HEK293 (cell line): ENCODE results near the gene PPARG.

Source experiments
- CTCF ChIA-PET: fragments of 350-600 bp; formaldehyde crosslinking; extraction: SDS; loops from one replicate; lab custom pipeline; 2021; ENCODE audit warnings: antibody characterized with exemption; lab: Yijun Ruan, JAX
- POLR2A ChIA-PET: fragments of 300-600 bp; formaldehyde crosslinking; extraction: SDS; loops from one replicate; lab custom pipeline; 2020; ENCODE audit warnings: antibody characterized with exemption, inconsistent platforms; lab: Yijun Ruan, JAX
- H3K27ac ChIP-seq: fragments of 200-500 bp; sonication (Bioruptor generic); 2 replicates; pipeline ENCODE4 v1.5.1; 2014; ENCODE audit warnings: low read depth, low read length, control low read depth, inconsistent platforms; ENCODE audit errors: extremely low read depth
- H3K36me3 ChIP-seq, 2 experiments: fragments of 200-500 bp in 1 of 2; sonication (Bioruptor generic) in 1 of 2; 1 replicate in 1 of 2; 2 replicates in 1 of 2; pipeline ENCODE4 v1.5.1; 2014 to 2017; ENCODE audit warnings: inconsistent platforms in 2 of 2, low read length in 2 of 2; ENCODE audit not compliant: control insufficient read depth in 2 of 2, insufficient read depth in 1 of 2
- H3K4me1 ChIP-seq: fragments of 200-500 bp; sonication (Bioruptor generic); 2 replicates; pipeline ENCODE4 v1.5.1; 2014; ENCODE audit warnings: mild to moderate bottlenecking, low read length, inconsistent platforms; ENCODE audit not compliant: control insufficient read depth, insufficient read depth
- H3K4me3 ChIP-seq: 2 replicates; pipeline ENCODE4 v1.5.1; 2011; ENCODE audit warnings: low read depth, mild to moderate bottlenecking, control low read depth, low read length, moderate library complexity
- H3K9me3 ChIP-seq: fragments of 200-500 bp; sonication (Bioruptor generic); 2 replicates; pipeline ENCODE4 v1.5.1; 2014; ENCODE audit warnings: low read depth, low read length, inconsistent platforms; ENCODE audit not compliant: control insufficient read depth, insufficient read depth
- BCL11A ChIP-seq: fragments of 450-650 bp; formaldehyde crosslinking; IDR thresholded peaks from 2 replicates; pipeline ENCODE4 v1.5.1; 2016; ENCODE audit warnings: low read depth, missing biosample characterization, missing genetic modification characterization
- SCRT2 ChIP-seq: fragments of 450-650 bp; formaldehyde crosslinking; IDR thresholded peaks from 2 replicates; pipeline ENCODE4 v1.5.1; 2016; ENCODE audit warnings: missing biosample characterization, missing genetic modification characterization
- SP3 ChIP-seq: fragments of 450-650 bp; formaldehyde crosslinking; IDR thresholded peaks from 2 replicates; pipeline ENCODE4 v1.5.1; 2016; ENCODE audit warnings: missing biosample characterization, missing genetic modification characterization
- SP7 ChIP-seq: fragments of 450-650 bp; formaldehyde crosslinking; IDR thresholded peaks from 2 replicates; pipeline ENCODE4 v1.5.1; 2016; ENCODE audit warnings: missing biosample characterization, missing genetic modification characterization
- ZNF121 ChIP-seq: fragments of 450-650 bp; formaldehyde crosslinking; IDR thresholded peaks from 2 replicates; pipeline ENCODE4 v1.5.1; 2016; ENCODE audit warnings: missing biosample characterization, missing genetic modification characterization
- ZNF175 ChIP-seq: fragments of 450-650 bp; formaldehyde crosslinking; IDR thresholded peaks from 2 replicates; pipeline ENCODE4 v1.5.1; 2016; ENCODE audit warnings: missing biosample characterization, missing genetic modification characterization
- ZNF223 ChIP-seq: fragments of 450-650 bp; formaldehyde crosslinking; IDR thresholded peaks from 2 replicates; pipeline ENCODE4 v1.5.1; 2016; ENCODE audit warnings: missing biosample characterization, missing genetic modification characterization
- ZNF274 ChIP-seq, 2 experiments: fragments of 200-500 bp in 1 of 2; fragments of 450-650 bp in 1 of 2; sonication (Bioruptor generic) in 1 of 2; formaldehyde crosslinking in 1 of 2; IDR thresholded peaks; 2 replicates each; pipeline versions ENCODE4 v1.5.1 to v1.6.1; 2014 to 2016; ENCODE audit warnings: borderline replicate concordance in 1 of 2, inconsistent platforms in 1 of 2, low read length in 1 of 2, missing biosample characterization in 1 of 2, missing genetic modification characterization in 1 of 2
- ZNF292 ChIP-seq: fragments of 450-650 bp; formaldehyde crosslinking; IDR thresholded peaks from 2 replicates; pipeline ENCODE4 v1.5.1; 2016; ENCODE audit warnings: low read depth, missing biosample characterization, missing genetic modification characterization, borderline replicate concordance
- ZNF311 ChIP-seq: fragments of 450-650 bp; formaldehyde crosslinking; IDR thresholded peaks from 2 replicates; pipeline ENCODE4 v1.5.1; 2017; ENCODE audit warnings: missing biosample characterization, missing genetic modification characterization, borderline replicate concordance
- ZNF473 ChIP-seq: fragments of 450-650 bp; formaldehyde crosslinking; IDR thresholded peaks from 2 replicates; pipeline ENCODE4 v1.5.1; 2017; ENCODE audit warnings: missing biosample characterization, missing genetic modification characterization
- ZNF48 ChIP-seq: fragments of 450-650 bp; formaldehyde crosslinking; IDR thresholded peaks from 2 replicates; pipeline ENCODE4 v1.5.1; 2016; ENCODE audit warnings: missing biosample characterization, missing genetic modification characterization
- ZNF548 ChIP-seq: fragments of 450-650 bp; formaldehyde crosslinking; IDR thresholded peaks from 2 replicates; pipeline ENCODE4 v1.5.1; 2016; ENCODE audit warnings: missing biosample characterization, missing genetic modification characterization
- ZNF549 ChIP-seq: fragments of 450-650 bp; IDR thresholded peaks from 2 replicates; pipeline ENCODE4 v1.5.1; 2018; ENCODE audit warnings: missing biosample characterization, missing genetic modification characterization, mild to moderate bottlenecking, inconsistent platforms, moderate library complexity
- ZNF571 ChIP-seq: fragments of 450-650 bp; formaldehyde crosslinking; IDR thresholded peaks from 2 replicates; pipeline ENCODE4 v1.5.0; 2017; ENCODE audit warnings: missing biosample characterization, missing genetic modification characterization
- ZNF658 ChIP-seq: fragments of 450-650 bp; formaldehyde crosslinking; IDR thresholded peaks from 2 replicates; pipeline ENCODE4; 2016; ENCODE audit warnings: missing biosample characterization, missing genetic modification characterization
- ZNF670 ChIP-seq: fragments of 450-650 bp; formaldehyde crosslinking; IDR thresholded peaks from 2 replicates; pipeline ENCODE4 v1.5.1; 2016; ENCODE audit warnings: missing biosample characterization, missing genetic modification characterization, low read depth
- ZNF747 ChIP-seq: fragments of 450-650 bp; formaldehyde crosslinking; IDR thresholded peaks from 2 replicates; pipeline ENCODE4 v1.5.1; 2016; ENCODE audit warnings: missing biosample characterization, missing genetic modification characterization
- ZNF76 ChIP-seq: fragments of 450-650 bp; formaldehyde crosslinking; IDR thresholded peaks from 2 replicates; pipeline ENCODE4; 2016; ENCODE audit warnings: low read depth, missing biosample characterization, missing genetic modification characterization, borderline replicate concordance
- TF ChIP-seq, protein P1 (sequence below): fragments of 450-650 bp; formaldehyde crosslinking; IDR thresholded peaks from 2 replicates; pipeline ENCODE4 v1.5.1; 2016; ENCODE audit warnings: missing biosample characterization, missing genetic modification characterization, low read depth
- TF ChIP-seq, protein P2 (sequence below): fragments of 450-650 bp; formaldehyde crosslinking; IDR thresholded peaks from 2 replicates; pipeline ENCODE4 v1.5.1; 2017; ENCODE audit warnings: missing biosample characterization, missing genetic modification characterization
- TF ChIP-seq, protein P3 (sequence below): fragments of 450-650 bp; formaldehyde crosslinking; IDR thresholded peaks from 2 replicates; pipeline ENCODE4 v1.5.1; 2016; ENCODE audit warnings: missing biosample characterization, missing genetic modification characterization
- TF ChIP-seq, protein P4 (sequence below): fragments of 450-650 bp; IDR thresholded peaks from 2 replicates; pipeline ENCODE4 v1.5.1; 2018; ENCODE audit warnings: missing biosample characterization, mild to moderate bottlenecking, missing genetic modification characterization
- TF ChIP-seq, protein P5 (sequence below): fragments of 450-650 bp; formaldehyde crosslinking; IDR thresholded peaks from 2 replicates; pipeline ENCODE4 v1.5.1; 2016; ENCODE audit warnings: missing biosample characterization, missing genetic modification characterization

PPARG gene

DNA sequence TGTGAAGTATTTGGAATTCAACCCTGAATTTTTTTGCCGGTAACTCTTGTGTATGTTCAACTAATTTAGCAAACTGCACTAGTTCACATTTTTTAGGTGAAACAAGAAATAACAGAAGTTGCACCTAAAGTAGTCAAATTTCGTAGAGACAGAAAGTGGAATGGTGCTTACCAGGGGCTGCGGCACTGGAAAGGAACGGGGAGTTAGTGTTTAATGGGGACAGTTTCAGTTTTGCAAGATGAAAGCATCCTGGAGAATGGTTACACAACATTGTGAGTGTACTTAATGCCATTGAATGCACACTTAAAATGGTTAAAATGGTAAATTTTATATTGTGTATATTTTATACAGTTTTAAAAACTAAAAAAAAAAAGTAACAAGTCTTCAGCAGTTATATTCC lies 27.4 kb downstream of the PPARG start:
- TF ChIP-seq ZNF76 (tag by site-specific recombination): no peak
- no peak for TF ChIP-seq SCRT2 (tag by site-specific recombination)
- no peak for TF ChIP-seq ZNF658 (tag by site-specific recombination)
- TF ChIP-seq ZNF121 (tag by site-specific recombination): no peak
- TF ChIP-seq ZNF175: no peak
- TF ChIP-seq ZNF571 (tag by site-specific recombination): no peak
- no peak for TF ChIP-seq ZNF223 (tag by site-specific recombination)
- no peak for TF ChIP-seq ZNF48 (tag by site-specific recombination)
- no peak for TF ChIP-seq SP7
- TF ChIP-seq ZNF473 (tag by site-specific recombination): no peak
- no peak for TF ChIP-seq ZNF548 (tag by site-specific recombination)
- TF ChIP-seq ZNF747 (tag by site-specific recombination): no peak
- TF ChIP-seq, protein P1, sequence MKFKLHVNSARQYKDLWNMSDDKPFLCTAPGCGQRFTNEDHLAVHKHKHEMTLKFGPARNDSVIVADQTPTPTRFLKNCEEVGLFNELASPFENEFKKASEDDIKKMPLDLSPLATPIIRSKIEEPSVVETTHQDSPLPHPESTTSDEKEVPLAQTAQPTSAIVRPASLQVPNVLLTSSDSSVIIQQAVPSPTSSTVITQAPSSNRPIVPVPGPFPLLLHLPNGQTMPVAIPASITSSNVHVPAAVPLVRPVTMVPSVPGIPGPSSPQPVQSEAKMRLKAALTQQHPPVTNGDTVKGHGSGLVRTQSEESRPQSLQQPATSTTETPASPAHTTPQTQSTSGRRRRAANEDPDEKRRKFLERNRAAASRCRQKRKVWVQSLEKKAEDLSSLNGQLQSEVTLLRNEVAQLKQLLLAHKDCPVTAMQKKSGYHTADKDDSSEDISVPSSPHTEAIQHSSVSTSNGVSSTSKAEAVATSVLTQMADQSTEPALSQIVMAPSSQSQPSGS (tag by site-specific recombination): no peak
- TF ChIP-seq, protein P2, sequence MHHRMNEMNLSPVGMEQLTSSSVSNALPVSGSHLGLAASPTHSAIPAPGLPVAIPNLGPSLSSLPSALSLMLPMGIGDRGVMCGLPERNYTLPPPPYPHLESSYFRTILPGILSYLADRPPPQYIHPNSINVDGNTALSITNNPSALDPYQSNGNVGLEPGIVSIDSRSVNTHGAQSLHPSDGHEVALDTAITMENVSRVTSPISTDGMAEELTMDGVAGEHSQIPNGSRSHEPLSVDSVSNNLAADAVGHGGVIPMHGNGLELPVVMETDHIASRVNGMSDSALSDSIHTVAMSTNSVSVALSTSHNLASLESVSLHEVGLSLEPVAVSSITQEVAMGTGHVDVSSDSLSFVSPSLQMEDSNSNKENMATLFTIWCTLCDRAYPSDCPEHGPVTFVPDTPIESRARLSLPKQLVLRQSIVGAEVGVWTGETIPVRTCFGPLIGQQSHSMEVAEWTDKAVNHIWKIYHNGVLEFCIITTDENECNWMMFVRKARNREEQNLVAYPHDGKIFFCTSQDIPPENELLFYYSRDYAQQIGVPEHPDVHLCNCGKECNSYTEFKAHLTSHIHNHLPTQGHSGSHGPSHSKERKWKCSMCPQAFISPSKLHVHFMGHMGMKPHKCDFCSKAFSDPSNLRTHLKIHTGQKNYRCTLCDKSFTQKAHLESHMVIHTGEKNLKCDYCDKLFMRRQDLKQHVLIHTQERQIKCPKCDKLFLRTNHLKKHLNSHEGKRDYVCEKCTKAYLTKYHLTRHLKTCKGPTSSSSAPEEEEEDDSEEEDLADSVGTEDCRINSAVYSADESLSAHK (tag by site-specific recombination): no peak
- TF ChIP-seq BCL11A (tag by site-specific recombination): no peak
- Histone ChIP-seq H3K9me3 (no peaks in the 10 kb centered on the region), H3K36me3 (0 out of 3 replicates have a peak, but pooled peaks cover 0 to 4% of the 10 kb centered on the region in 2 experiments), H3K27ac (no peak overlapping the region), H3K4me3 (no peak overlapping the region), H3K4me1 (no peaks in the 10 kb centered on the region)
- ChIA-PET POLR2A (no interaction called here), CTCF (interaction anchor here (1.0 kb wide), 1 partner anchor 164 kb away, joined by 3 read pairs; no protein-coding TSS in a partner anchor)

DNA sequence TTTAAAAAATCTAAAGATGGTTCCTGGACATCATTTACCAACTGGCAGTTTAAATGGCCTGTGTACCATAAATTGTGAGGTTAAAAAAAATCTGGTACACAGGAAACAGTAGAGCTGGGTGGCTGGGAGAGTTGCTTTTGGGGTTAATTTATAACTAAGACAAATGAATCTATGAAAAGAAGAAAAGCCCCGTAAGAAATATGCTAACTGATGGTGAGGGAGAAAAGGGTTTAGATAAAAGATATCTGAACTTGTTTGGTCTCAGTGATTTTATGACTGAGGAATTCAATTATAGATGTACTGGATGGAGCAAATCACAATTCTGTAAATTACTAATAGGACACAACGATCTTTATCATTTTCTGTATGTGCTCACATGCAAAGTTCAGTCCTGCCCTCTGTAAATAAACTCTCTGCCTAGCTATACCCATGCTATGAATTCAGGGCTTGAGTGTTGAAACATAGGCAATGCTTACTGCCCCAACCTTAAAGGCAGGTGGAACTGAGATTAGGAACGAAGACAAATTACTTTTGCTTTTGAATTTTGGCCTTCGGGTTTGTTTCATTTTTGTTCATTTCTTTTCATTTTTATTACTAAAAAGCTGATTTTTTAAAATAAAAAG lies 28.0 kb downstream of the PPARG start:
- ChIA-PET CTCF (interaction anchor here (0.6 to 1.0 kb wide), 2 partner anchors 94 to 163 kb away, joined by 3 read pairs; no protein-coding TSS in a partner anchor), POLR2A (no interaction called here)
- no peak overlapping the region for H3K27ac ChIP-seq

More for the DNA sequence above, 28.0 kb downstream of the PPARG start:
- H3K9me3 ChIP-seq: no peaks in the 10 kb centered on the region
- no peak for TF ChIP-seq ZNF549 (tag by site-specific recombination)
- TF ChIP-seq, protein P3, sequence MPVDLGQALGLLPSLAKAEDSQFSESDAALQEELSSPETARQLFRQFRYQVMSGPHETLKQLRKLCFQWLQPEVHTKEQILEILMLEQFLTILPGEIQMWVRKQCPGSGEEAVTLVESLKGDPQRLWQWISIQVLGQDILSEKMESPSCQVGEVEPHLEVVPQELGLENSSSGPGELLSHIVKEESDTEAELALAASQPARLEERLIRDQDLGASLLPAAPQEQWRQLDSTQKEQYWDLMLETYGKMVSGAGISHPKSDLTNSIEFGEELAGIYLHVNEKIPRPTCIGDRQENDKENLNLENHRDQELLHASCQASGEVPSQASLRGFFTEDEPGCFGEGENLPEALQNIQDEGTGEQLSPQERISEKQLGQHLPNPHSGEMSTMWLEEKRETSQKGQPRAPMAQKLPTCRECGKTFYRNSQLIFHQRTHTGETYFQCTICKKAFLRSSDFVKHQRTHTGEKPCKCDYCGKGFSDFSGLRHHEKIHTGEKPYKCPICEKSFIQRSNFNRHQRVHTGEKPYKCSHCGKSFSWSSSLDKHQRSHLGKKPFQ (tag by site-specific recombination): no peak
- no peak for TF ChIP-seq ZNF274 (IDR thresholded peaks at IDR 0.05; ENCODE audit: low read length)
- TF ChIP-seq ZNF274 (tag by site-specific recombination; IDR thresholded peaks at IDR 0.05; ENCODE audit: borderline replicate concordance): no peak
- TF ChIP-seq, protein P4, sequence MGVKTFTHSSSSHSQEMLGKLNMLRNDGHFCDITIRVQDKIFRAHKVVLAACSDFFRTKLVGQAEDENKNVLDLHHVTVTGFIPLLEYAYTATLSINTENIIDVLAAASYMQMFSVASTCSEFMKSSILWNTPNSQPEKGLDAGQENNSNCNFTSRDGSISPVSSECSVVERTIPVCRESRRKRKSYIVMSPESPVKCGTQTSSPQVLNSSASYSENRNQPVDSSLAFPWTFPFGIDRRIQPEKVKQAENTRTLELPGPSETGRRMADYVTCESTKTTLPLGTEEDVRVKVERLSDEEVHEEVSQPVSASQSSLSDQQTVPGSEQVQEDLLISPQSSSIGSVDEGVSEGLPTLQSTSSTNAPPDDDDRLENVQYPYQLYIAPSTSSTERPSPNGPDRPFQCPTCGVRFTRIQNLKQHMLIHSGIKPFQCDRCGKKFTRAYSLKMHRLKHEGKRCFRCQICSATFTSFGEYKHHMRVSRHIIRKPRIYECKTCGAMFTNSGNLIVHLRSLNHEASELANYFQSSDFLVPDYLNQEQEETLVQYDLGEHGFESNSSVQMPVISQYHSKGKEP (tag by site-specific recombination): no peak
- TF ChIP-seq ZNF292 (tag by site-specific recombination): no peak
- TF ChIP-seq ZNF670 (tag by site-specific recombination): no peak
- TF ChIP-seq, protein P5, sequence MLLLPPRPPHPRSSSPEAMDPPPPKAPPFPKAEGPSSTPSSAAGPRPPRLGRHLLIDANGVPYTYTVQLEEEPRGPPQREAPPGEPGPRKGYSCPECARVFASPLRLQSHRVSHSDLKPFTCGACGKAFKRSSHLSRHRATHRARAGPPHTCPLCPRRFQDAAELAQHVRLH (tag by site-specific recombination): no peak
- no peak for TF ChIP-seq ZNF311 (tag by site-specific recombination)
- TF ChIP-seq SP3 (tag by site-specific recombination): no peak
- TF ChIP-seq BCL11A (tag by site-specific recombination): no peak
- 0 out of 3 replicates have a peak, but pooled peaks cover 0 to 4% of the 10 kb centered on the region in 2 experiments for H3K36me3 ChIP-seq
- no peaks in the 10 kb centered on the region for H3K4me1 ChIP-seq
- H3K4me3 ChIP-seq: no peak overlapping the region
